Fibroblast of the conjunctiva (primary cell): ENCODE results near the gene PRKD1.

Source experiments
- DNase-seq: peaks from one replicate; pipeline ENCODE4 v3.0.0-alpha.2; 2010; ENCODE audit warnings: low read depth

The PRKD1 gene

GRCh38 chr14:29927376-29928116 is at the start of gene PRKD1:
Gene PRKD1 (minus strand): TSS chr14:29927847.
- DNase-seq: peak; percentile 43

- no peak for DNase-seq
Measured at GRCh38 chr14:29971101-29971500, 43.5 kb upstream of the PRKD1 start.

- no peak for DNase-seq
Measured at GRCh38 chr14:29955087-29955486, 27.4 kb upstream of the PRKD1 start.

- no peak for DNase-seq
Measured at GRCh38 chr14:29953501-29953900, 25.9 kb upstream of the PRKD1 start.

GRCh38 chr14:29944091-29944490 is 16.4 kb upstream of the PRKD1 start:
- no peak for DNase-seq

- no peak for DNase-seq
Measured at GRCh38 chr14:29941401-29941800, 13.8 kb upstream of the PRKD1 start.

- no peak for DNase-seq
Measured at GRCh38 chr14:29940482-29940881, 12.8 kb upstream of the PRKD1 start.

GRCh38 chr14:29937116-29937515 is 9.5 kb upstream of the PRKD1 start:
- DNase-seq: no peak

- DNase-seq: no peak
Measured at GRCh38 chr14:29930283-29930682, 2.6 kb upstream of the PRKD1 start.

- no peak for DNase-seq
Measured at GRCh38 chr14:29928117-29928640, 532 bp upstream of the PRKD1 start.

- peak; percentile 12 for DNase-seq
Measured at GRCh38 chr14:29926701-29927375, 809 bp downstream of the PRKD1 start.

GRCh38 chr14:29926228-29926627 is 1.4 kb downstream of the PRKD1 start:
- no peak for DNase-seq

GRCh38 chr14:29925736-29926135 is 1.9 kb downstream of the PRKD1 start:
- no peak for DNase-seq

- no peak for DNase-seq
Measured at GRCh38 chr14:29925101-29925722, 2.4 kb downstream of the PRKD1 start.

- DNase-seq: no peak
Measured at GRCh38 chr14:29919845-29920244, 7.8 kb downstream of the PRKD1 start.

GRCh38 chr14:29918981-29919380 is 8.7 kb downstream of the PRKD1 start:
- no peak for DNase-seq

- no peak for DNase-seq
Measured at GRCh38 chr14:29913566-29913965, 14.1 kb downstream of the PRKD1 start.

- no peak for DNase-seq
Measured at GRCh38 chr14:29911810-29912209, 15.8 kb downstream of the PRKD1 start.

GRCh38 chr14:29908652-29909577 is 18.7 kb downstream of the PRKD1 start:
- DNase-seq: no peak

- no peak for DNase-seq
Measured at GRCh38 chr14:29906256-29906870, 21.3 kb downstream of the PRKD1 start.

GRCh38 chr14:29905543-29905942 is 22.1 kb downstream of the PRKD1 start:
- DNase-seq: no peak
